GM19025 (cell line): Measurements from ENCODE around the gene NIPAL1.
"Not testable (repeated sequence)": the region's sequence is repeated elsewhere in the genome, so short reads cannot be mapped to it uniquely, and the experiment has no call there.

Source experiments
- ATAC-seq: cut with Tn5 transposase; IDR thresholded peaks from one replicate; pipeline ENCODE4 v1.9.1; 2021; ENCODE audit warnings: mild to moderate bottlenecking, low read depth, moderate library complexity; ENCODE audit not compliant: unreplicated experiment

The NIPAL1 gene

GRCh38 chr4:48016141-48017107 is at the start of gene NIPAL1, which contains the start of gene CNGA1:
Gene NIPAL1 (plus strand): TSS chr4:48016772. CDS start chr4:48016840, 68 bp downstream.
Gene CNGA1 (minus strand): TSS chr4:48016681. CDS start chr4:47952689, 63,992 bp downstream.
- ATAC-seq: peak; percentile 92

- no peak for ATAC-seq
Measured at GRCh38 chr4:47968847-47969246, 47.7 kb upstream of the NIPAL1 start.

- no peak for ATAC-seq
Measured at GRCh38 chr4:47972181-47972580, 44.4 kb upstream of the NIPAL1 start.

- no peak for ATAC-seq
Measured at GRCh38 chr4:47972721-47973120, 43.9 kb upstream of the NIPAL1 start.

- ATAC-seq: no peak
Measured at GRCh38 chr4:47974566-47974965, 42.0 kb upstream of the NIPAL1 start.

- no peak for ATAC-seq
Measured at GRCh38 chr4:47990145-47990544, 26.4 kb upstream of the NIPAL1 start.

GRCh38 chr4:47992475-47992874 is 24.1 kb upstream of the NIPAL1 start:
- ATAC-seq: not testable (repeated sequence)

- ATAC-seq: no peak
Measured at GRCh38 chr4:47996021-47996420, 20.6 kb upstream of the NIPAL1 start.

- no peak for ATAC-seq
Measured at GRCh38 chr4:48002267-48002666, 14.3 kb upstream of the NIPAL1 start.

GRCh38 chr4:48003568-48003967 is 13.0 kb upstream of the NIPAL1 start:
- not testable (repeated sequence) for ATAC-seq

GRCh38 chr4:48005781-48006180 is 10.8 kb upstream of the NIPAL1 start:
- no peak for ATAC-seq

GRCh38 chr4:48008021-48008596 is 8.5 kb upstream of the NIPAL1 start:
- no peak for ATAC-seq

GRCh38 chr4:48010906-48011305 is 5.7 kb upstream of the NIPAL1 start:
- not testable (repeated sequence) for ATAC-seq

- no peak for ATAC-seq
Measured at GRCh38 chr4:48011722-48012121, 4.8 kb upstream of the NIPAL1 start.

- ATAC-seq: no peak
Measured at GRCh38 chr4:48012824-48013223, 3.7 kb upstream of the NIPAL1 start.

- no peak for ATAC-seq
Measured at GRCh38 chr4:48015216-48015615, 1.4 kb upstream of the NIPAL1 start.

- no peak for ATAC-seq
Measured at GRCh38 chr4:48015678-48016077, 894 bp upstream of the NIPAL1 start.

GRCh38 chr4:48017108-48017571 is 568 bp downstream of the NIPAL1 start:
- no peak for ATAC-seq

GRCh38 chr4:48018112-48018511 is 1.5 kb downstream of the NIPAL1 start:
- no peak for ATAC-seq

GRCh38 chr4:48021100-48021499 is 4.5 kb downstream of the NIPAL1 start:
- ATAC-seq: no peak

- ATAC-seq: no peak
Measured at GRCh38 chr4:48022192-48022799, 5.7 kb downstream of the NIPAL1 start.
